Stimulated activated CD8-positive, alpha-beta memory T cell treated with anti-CD3 and anti-CD28 coated beads, Interleukin-12 subunit alpha, Interleukin-12 subunit beta, amount 100 ng/mL, for 1 hour (primary cell): ENCODE results near the gene ANO6.

Source experiments
- DNase-seq: peaks from one replicate; pipeline ENCODE4 v3.0.0-alpha.2; 2020; ENCODE audit warnings: low read depth

The ANO6 gene

GRCh38 chr12:45212064-45212463, 3.8 kb upstream of the ANO6 start:
- DNase-seq = no peak

GRCh38 chr12:45213107-45213506, 2.8 kb upstream of the ANO6 start:
- no peak for DNase-seq

GRCh38 chr12:45214071-45214470, 1.8 kb upstream of the ANO6 start:
- no peak for DNase-seq

GRCh38 chr12:45214749-45215418, 1.0 kb upstream of the ANO6 start:
- no peak for DNase-seq

GRCh38 chr12:45216230-45216982, 511 bp downstream of the ANO6 start:
- DNase-seq = peak; percentile 30

- no peak for DNase-seq
These were observed 1.1 kb downstream of the ANO6 start for GRCh38 chr12:45216983-45217485.

GRCh38 chr12:45217846-45218245, 2.0 kb downstream of the ANO6 start:
- DNase-seq = no peak

GRCh38 chr12:45219621-45220020, 3.7 kb downstream of the ANO6 start:
- DNase-seq = no peak

- no peak for DNase-seq
These were observed 4.6 kb downstream of the ANO6 start for GRCh38 chr12:45220363-45220931.

- DNase-seq = no peak
These were observed 5.1 kb downstream of the ANO6 start for GRCh38 chr12:45220969-45221368.

- no peak for DNase-seq
These were observed 8.0 kb downstream of the ANO6 start for GRCh38 chr12:45223868-45224267.

GRCh38 chr12:45224311-45224710, 8.4 kb downstream of the ANO6 start:
- DNase-seq = no peak

- no peak for DNase-seq
These were observed 10.1 kb downstream of the ANO6 start for GRCh38 chr12:45226021-45226420.

GRCh38 chr12:45227316-45228067, 11.6 kb downstream of the ANO6 start:
- no peak for DNase-seq

GRCh38 chr12:45231515-45232145, 15.7 kb downstream of the ANO6 start:
- no peak for DNase-seq

- DNase-seq = no peak
These were observed 16.4 kb downstream of the ANO6 start for GRCh38 chr12:45232146-45232755.

- no peak for DNase-seq
These were observed 17.0 kb downstream of the ANO6 start for GRCh38 chr12:45232756-45233372.

GRCh38 chr12:45234139-45234865, 18.4 kb downstream of the ANO6 start:
- no peak for DNase-seq

- DNase-seq = no peak
These were observed 19.5 kb downstream of the ANO6 start for GRCh38 chr12:45235087-45236025.
